Measurements from ENCODE around the gene EEF1G. TPM values are rescaled to one million over a fixed set of nuclear protein-coding genes. Genes with fewer than 3 reads are reported as not detected.

Gene EEF1G
- total and polyA plus RNA-seq, 2 of the 13 experiments (the other 11 are each of a cell fraction or from before 2014, with no cell fraction given), result 1,787 to 2,144 TPM

- 45% methylated on average over 5 of the region's 5 CpGs for WGBS (ENCODE audit: low lambda C conversion rate)
- ChIA-PET CTCF (ENCODE audit: low intra/inter-chr PET ratio, low total read pairs) (no interaction called here), POLR2A (interaction anchor here (0.6 to 3.8 kb wide), 12 partner anchors 8 to 241 kb away, joined by 3 to 137 read pairs (median 8); partner anchors contain the start of genes B3GAT3, C11orf98, CSKMT and EEF1G)
- Histone ChIP-seq H3K36me3 (replicated peaks in 1 of 2; ENCODE audit: control insufficient read depth in 1 of 2, insufficient read depth in 2 of 2, low read length in 2 of 2) (peaks cover 22 to 38% of the 10 kb centered on the region in 2 experiments), H3K79me2 (ENCODE audit: insufficient read depth, low read length) (peaks cover 33% of the 10 kb centered on the region), H3K27ac (ENCODE audit: extremely low read length, insufficient read depth, low read length) (peak overlapping the region; percentile 88), H2AFZ (ENCODE audit: low read length) (no peak overlapping the region), H3K4me3 (replicated peaks in 1 of 3; ENCODE audit: insufficient read depth in 1 of 3, low read depth in 2 of 3, low read length in 3 of 3) (peak overlapping the region; percentile 91 to 94 (median 94)), H3K9ac (ENCODE audit: insufficient read depth, low read depth, low read length) (peak overlapping the region; percentile 99), H4K20me1 (ENCODE audit: insufficient read depth, low read length) (no peaks in the 10 kb centered on the region), H3K4me2 (ENCODE audit: low read depth, low read length) (peak overlapping the region; percentile 97), H3K4me1 (ENCODE audit: insufficient read depth, low read length) (peaks cover 34% of the 10 kb centered on the region), H3K9me3 (ENCODE audit: low read length) (no peaks in the 10 kb centered on the region), H3K27me3 (ENCODE audit: control insufficient read depth in 1 of 2, insufficient read depth in 2 of 2, low read length in 2 of 2) (no peaks in the 10 kb centered on the region; a peak in 1 of 5 replicates)
- FAIRE-seq (no peak), DNase-seq (ENCODE audit: low spot score) (no peak), ATAC-seq (no peak)
- intact Hi-C loops (cut with micrococcal nuclease; ENCODE audit: unreplicated experiment) (loop anchor here (1.0 kb wide), 1 partner anchor 9 kb away; the partner anchor contains the start of gene TUT1), in situ Hi-C loops (cut with HindIII; ENCODE audit: extremely low pct_ligation_motif_present, low pct_unique_long_range_greater_than_20kb) (no loop called here)
- BruUV-seq (replicated peaks), result TSS peak; percentile 56
- no peak for TF ChIP-seq SSRP1 (CRISPR knock-in tag; IDR thresholded peaks at IDR 0.05)
- TF ChIP-seq ZNF124 (CRISPR knock-in tag; IDR thresholded peaks at IDR 0.05), result no peak
- TF ChIP-seq TFAP4 (IDR thresholded peaks at IDR 0.05; ENCODE audit: borderline replicate concordance, low read depth), result no peak
- no peak for TF ChIP-seq ZNF768 (CRISPR knock-in tag; IDR thresholded peaks at IDR 0.05)
- TF ChIP-seq NONO (IDR thresholded peaks at IDR 0.05), result no peak
- TF ChIP-seq NONO (CRISPR knock-in tag; conservative IDR thresholded peaks at IDR 0.05), result no peak
- no peak for TF ChIP-seq RCOR2 (CRISPR knock-in tag; IDR thresholded peaks at IDR 0.05)
- no peak for TF ChIP-seq YY1 (IDR thresholded peaks at IDR 0.05; ENCODE audit: insufficient read depth, insufficient replicate concordance, low read depth, low read length)
- TF ChIP-seq ZNF143 (CRISPR knock-in tag; IDR thresholded peaks at IDR 0.05), result no peak
- no peak for TF ChIP-seq ZNF784 (CRISPR knock-in tag; IDR thresholded peaks at IDR 0.05; ENCODE audit: borderline replicate concordance)
- no peak for TF ChIP-seq ZNF543 (CRISPR knock-in tag; IDR thresholded peaks at IDR 0.05)
- TF ChIP-seq SOX6 (IDR thresholded peaks at IDR 0.05), result no peak
- no peak for TF ChIP-seq SOX6 (CRISPR knock-in tag; IDR thresholded peaks at IDR 0.05)
- no peak for TF ChIP-seq CEBPG (CRISPR knock-in tag; IDR thresholded peaks at IDR 0.05)
- TF ChIP-seq ZNF276 (CRISPR knock-in tag; IDR thresholded peaks at IDR 0.05; ENCODE audit: low read depth), result no peak
- no peak for TF ChIP-seq ZGPAT (CRISPR knock-in tag; IDR thresholded peaks at IDR 0.05)
- no peak for TF ChIP-seq ELF4 (CRISPR knock-in tag; IDR thresholded peaks at IDR 0.05; ENCODE audit: borderline replicate concordance)
- no peak for TF ChIP-seq KMT2A (CRISPR knock-in tag; IDR thresholded peaks at IDR 0.05)
- TF ChIP-seq ZNF20 (CRISPR knock-in tag; IDR thresholded peaks at IDR 0.05), result no peak
Measured at GRCh38 chr11:62599901-62600300, 26.2 kb upstream of the EEF1G start.

All from HepG2 (cell line).